Uterus (tissue), 4 donors: Measurements from ENCODE around the gene DAP. TPM values are rescaled to one million over a fixed set of nuclear protein-coding genes. Genes with fewer than 3 reads are reported as not detected.

ENCODE experiments used
- DNase-seq, 2 donors: peaks; one replicate each; pipeline ENCODE4 v3.0.0-alpha.2; 2019 to 2020
- H3K27ac ChIP-seq, 2 donors: fragments of 200-600 bp; sonication (generic); 1 replicate in 1 of 2; 2 replicates in 1 of 2; pipeline ENCODE4 v1.5.1; 2016 to 2018
- H3K27me3 ChIP-seq, 2 donors: fragments of 200-600 bp; sonication (generic); one replicate each; pipeline ENCODE4 v1.5.1; 2018 to 2019; ENCODE audit warnings: control low read depth in 1 of 2
- H3K36me3 ChIP-seq, 2 donors: fragments of 200-600 bp; sonication (generic); one replicate each; pipeline ENCODE4 v1.5.1; 2019; ENCODE audit warnings: control low read depth in 1 of 2
- H3K4me1 ChIP-seq, 2 donors: fragments of 200-600 bp; sonication (generic); one replicate each; pipeline ENCODE4 v1.5.1; 2018 to 2019; ENCODE audit warnings: control low read depth in 1 of 2
- H3K4me3 ChIP-seq, 2 donors: fragments of 200-600 bp; sonication (generic); 1 replicate in 1 of 2; 2 replicates in 1 of 2; pipeline ENCODE4 v1.5.1; 2018 to 2019; ENCODE audit warnings: mild to moderate bottlenecking in 1 of 2
- H3K9me3 ChIP-seq, 2 donors: fragments of 200-600 bp; sonication (generic); one replicate each; pipeline ENCODE4 v1.5.1; 2019; ENCODE audit warnings: control low read depth in 1 of 2
- POLR2A ChIP-seq, 2 donors: fragments of 450-650 bp; IDR thresholded peaks; one replicate each; pipeline ENCODE4 v1.6.1; 2016; ENCODE audit warnings: antibody characterized with exemption in 2 of 2, mild to moderate bottlenecking in 1 of 2, moderate library complexity in 1 of 2
- intact Hi-C: fragments of 100-400 bp; cut with DNase I; formaldehyde crosslinking; loops from one replicate; pipeline ENCODE4 v1.15.1; 2023; ENCODE audit warnings: low total_unique reads
- small RNA-seq: library from RNA; depleted of rRNA; stranded (forward); fragments of <200 nt; gene quantifications from one replicate; pipeline ENCODE3, GENCODE V24; 2016
- total RNA-seq, 4 donors: library from RNA; depleted of rRNA in 3 of 4; stranded (reverse); fragments of >200 nt in 3 of 4; gene quantifications; one replicate each; pipeline versions ENCODE4 v1.1.0 to v1.2.4, GENCODE V29; 2014 to 2023
- TF ChIP-seq, protein P1 (sequence below), 4 experiments: fragments of 200-600 bp in 2 of 4; fragments of 450-650 bp in 2 of 4; sonication (generic) in 2 of 4; IDR thresholded peaks; one replicate each; pipeline ENCODE4 v1.5.1; 2016 to 2019; ENCODE audit warnings: antibody characterized with exemption in 4 of 4, mild to moderate bottlenecking in 2 of 4, moderate library complexity in 1 of 4
- donor health status: DM: yes; HTN: yes; CAD: no.

DAP gene
- total RNA-seq, 4 donors from 2014 or later = 38.2 to 83.9 (median 50.0) TPM

DNA sequence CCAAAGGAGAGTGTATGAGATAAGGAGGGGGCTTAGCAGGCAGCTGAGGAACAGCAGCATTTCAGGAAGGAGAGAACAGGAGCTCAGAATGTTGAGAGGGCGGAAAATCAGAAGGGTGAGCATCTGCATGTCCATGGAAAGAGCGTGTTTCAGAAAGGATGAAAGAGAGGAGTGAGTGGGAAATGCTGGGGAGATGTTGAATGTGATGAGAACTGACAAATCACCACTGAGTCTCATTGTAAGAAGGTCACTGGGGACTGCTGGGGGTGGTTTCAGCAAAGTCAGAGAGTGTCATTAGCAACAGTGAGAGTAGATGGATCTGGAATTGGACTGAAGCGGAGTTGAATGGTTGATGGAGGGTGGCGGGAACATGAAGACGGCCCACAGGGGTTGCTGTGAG is 131.4 kb downstream of the DAP start:
- Histone ChIP-seq H3K4me1 (peaks cover 5 to 7% of the 10 kb centered on the region in 2 donors), H3K9me3 (no peaks in the 10 kb centered on the region), H3K27me3 (no peaks in the 10 kb centered on the region), H3K36me3 (no peaks in the 10 kb centered on the region), H3K27ac (no peak overlapping the region), H3K4me3 (no peak overlapping the region)
- DNase-seq = no peak
- intact Hi-C loops = loop anchor here (5.0 kb wide), 1 partner anchor 172 kb away; no protein-coding TSS in a partner anchor
- TF ChIP-seq POLR2A (IDR thresholded peaks at IDR 0.05) = no peak
- TF ChIP-seq, protein P1, sequence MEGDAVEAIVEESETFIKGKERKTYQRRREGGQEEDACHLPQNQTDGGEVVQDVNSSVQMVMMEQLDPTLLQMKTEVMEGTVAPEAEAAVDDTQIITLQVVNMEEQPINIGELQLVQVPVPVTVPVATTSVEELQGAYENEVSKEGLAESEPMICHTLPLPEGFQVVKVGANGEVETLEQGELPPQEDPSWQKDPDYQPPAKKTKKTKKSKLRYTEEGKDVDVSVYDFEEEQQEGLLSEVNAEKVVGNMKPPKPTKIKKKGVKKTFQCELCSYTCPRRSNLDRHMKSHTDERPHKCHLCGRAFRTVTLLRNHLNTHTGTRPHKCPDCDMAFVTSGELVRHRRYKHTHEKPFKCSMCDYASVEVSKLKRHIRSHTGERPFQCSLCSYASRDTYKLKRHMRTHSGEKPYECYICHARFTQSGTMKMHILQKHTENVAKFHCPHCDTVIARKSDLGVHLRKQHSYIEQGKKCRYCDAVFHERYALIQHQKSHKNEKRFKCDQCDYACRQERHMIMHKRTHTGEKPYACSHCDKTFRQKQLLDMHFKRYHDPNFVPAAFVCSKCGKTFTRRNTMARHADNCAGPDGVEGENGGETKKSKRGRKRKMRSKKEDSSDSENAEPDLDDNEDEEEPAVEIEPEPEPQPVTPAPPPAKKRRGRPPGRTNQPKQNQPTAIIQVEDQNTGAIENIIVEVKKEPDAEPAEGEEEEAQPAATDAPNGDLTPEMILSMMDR (IDR thresholded peaks at IDR 0.05) = no peak

Small RNA genes lying within 50 kb of the gene (small RNA-seq; reads per million reads assigned to genes)
- not detected for gene AC012629.4

Other genes starting within 250 kb of the DAP start
- 10 to 100 TPM in 1 of 4 donors, 1 to 10 TPM in 3; 2.1 to 24.1 (median 7.6) TPM for gene ANKRD33B, start 197.2 kb downstream of the DAP start, total RNA-seq